ENCODE measurements around the gene BCL11A. TPM values are rescaled to one million over a fixed set of nuclear protein-coding genes. Genes with fewer than 3 reads are reported as not detected.

BCL11A gene
- total RNA-seq, 1 experiment from 2014 or later: 1.3 TPM

DNA sequence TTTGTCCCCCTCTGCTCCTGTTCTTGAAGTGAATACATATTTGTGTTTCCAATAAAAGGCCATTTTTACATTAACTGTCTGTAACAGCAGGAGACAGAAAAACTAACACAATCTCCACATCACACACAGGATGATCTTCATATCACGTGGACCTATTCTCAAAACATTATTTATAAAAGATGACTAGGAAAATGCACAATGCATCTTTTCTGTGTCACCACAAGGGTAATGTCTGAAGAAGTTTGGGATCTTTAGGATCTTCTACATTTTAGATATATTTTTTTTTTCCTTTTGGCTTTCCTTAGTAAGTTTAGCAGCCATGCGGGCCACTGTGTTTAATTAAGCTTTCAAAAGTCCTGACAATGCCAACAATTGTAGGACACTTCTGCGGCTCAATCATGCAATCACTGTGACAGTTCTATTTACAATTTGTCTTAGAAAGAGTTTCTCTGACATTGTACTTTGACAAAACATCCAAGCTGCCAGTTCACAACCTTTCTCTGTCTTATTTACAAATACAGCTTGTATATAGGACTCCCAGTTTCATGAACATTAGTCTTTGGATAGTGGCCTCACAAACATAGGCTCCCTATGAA lies 12.3 kb downstream of the BCL11A start:
- BruUV-seq (replicated peaks): no TSS peak
- Histone ChIP-seq H3K27me3 (replicated peaks; ENCODE audit: insufficient read depth, low read depth, low read length, poor library complexity) (peaks cover 91% of the 10 kb centered on the region), H3K27ac (ENCODE audit: low read depth, low read length, poor library complexity, severe bottlenecking) (no peak overlapping the region), H3K9me3 (ENCODE audit: low read depth, low read length, poor library complexity, severe bottlenecking) (no peaks in the 10 kb centered on the region), H3K36me3 (ENCODE audit: insufficient read depth, low read length, poor library complexity, severe bottlenecking) (no peaks in the 10 kb centered on the region), H3K4me3 (ENCODE audit: low read depth, low read length, poor library complexity, severe bottlenecking) (no peak overlapping the region), H3K4me1 (ENCODE audit: insufficient read depth, low read length, poor library complexity, severe bottlenecking) (no peaks in the 10 kb centered on the region)
- TF ChIP-seq CTCF (conservative IDR thresholded peaks at IDR 0.05; ENCODE audit: low read depth, low read length) (no peak), EZH2 (IDR thresholded peaks at IDR 0.05; ENCODE audit: borderline replicate concordance, low read depth, low read length, poor library complexity, severe bottlenecking) (no peak)
- CTCF ChIA-PET: no interaction called here
- intact Hi-C loops (cut with micrococcal nuclease; ENCODE audit: unreplicated experiment): no loop called here
- POLR2A ChIA-PET (ENCODE audit: low non-redundant PET): interaction anchor here (0.7 kb wide), 1 partner anchor 825 kb away, joined by 3 read pairs; no protein-coding TSS in a partner anchor
- DNase-seq (ENCODE audit: low spot score): no peak

DNA sequence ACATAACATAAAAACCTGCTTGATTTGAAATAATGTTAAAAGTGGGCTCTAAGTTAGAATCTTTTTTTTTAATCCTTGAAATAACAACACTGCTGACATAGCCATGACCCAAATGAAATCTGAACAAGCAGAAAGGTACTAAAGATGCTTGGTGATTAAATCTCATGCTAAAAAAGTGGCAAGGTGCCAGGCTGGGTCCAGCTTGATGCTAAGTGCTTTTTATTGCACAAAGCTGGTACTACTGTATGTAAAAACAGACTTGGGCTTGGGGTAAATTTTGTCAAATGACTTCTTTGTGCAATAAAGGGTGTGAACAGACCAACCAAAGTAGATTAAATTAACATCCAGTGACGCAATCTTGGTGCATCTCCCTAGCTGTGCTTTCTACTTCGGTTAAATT lies 13.4 kb downstream of the BCL11A start:
- BruUV-seq (replicated peaks): no TSS peak
- POLR2A ChIA-PET (ENCODE audit: low non-redundant PET): no interaction called here
- H3K36me3 ChIP-seq (ENCODE audit: insufficient read depth, low read length, poor library complexity, severe bottlenecking): no peaks in the 10 kb centered on the region

GRCh38 chr2:60539140-60539539 lies 14.3 kb downstream of the BCL11A start:
- Histone ChIP-seq H3K4me1 (ENCODE audit: insufficient read depth, low read length, poor library complexity, severe bottlenecking) (no peaks in the 10 kb centered on the region), H3K36me3 (ENCODE audit: insufficient read depth, low read length, poor library complexity, severe bottlenecking) (no peaks in the 10 kb centered on the region), H3K4me3 (ENCODE audit: low read depth, low read length, poor library complexity, severe bottlenecking) (no peak overlapping the region), H3K9me3 (ENCODE audit: low read depth, low read length, poor library complexity, severe bottlenecking) (no peaks in the 10 kb centered on the region), H3K27me3 (replicated peaks; ENCODE audit: insufficient read depth, low read depth, low read length, poor library complexity) (peaks cover 92% of the 10 kb centered on the region), H3K27ac (ENCODE audit: low read depth, low read length, poor library complexity, severe bottlenecking) (no peak overlapping the region)
- DNase-seq (ENCODE audit: low spot score): no peak
- POLR2A ChIA-PET (ENCODE audit: low non-redundant PET): no interaction called here
- TF ChIP-seq EZH2 (IDR thresholded peaks at IDR 0.05; ENCODE audit: borderline replicate concordance, low read depth, low read length, poor library complexity, severe bottlenecking): no peak
- TF ChIP-seq CTCF (conservative IDR thresholded peaks at IDR 0.05; ENCODE audit: low read depth, low read length): no peak
- BruUV-seq (replicated peaks): no TSS peak
- intact Hi-C loops (cut with micrococcal nuclease; ENCODE audit: unreplicated experiment): no loop called here
- CTCF ChIA-PET: interaction anchor here (0.9 kb wide), 1 partner anchor 11 kb away, joined by 3 read pairs; no protein-coding TSS in a partner anchor

More for the DNA sequence above, 13.4 kb downstream of the BCL11A start:
- H3K27me3 ChIP-seq (replicated peaks; ENCODE audit: insufficient read depth, low read depth, low read length, poor library complexity): peaks cover 91% of the 10 kb centered on the region
- TF ChIP-seq EZH2 (IDR thresholded peaks at IDR 0.05; ENCODE audit: borderline replicate concordance, low read depth, low read length, poor library complexity, severe bottlenecking): no peak
- TF ChIP-seq CTCF (conservative IDR thresholded peaks at IDR 0.05; ENCODE audit: low read depth, low read length): no peak
- H3K4me1 ChIP-seq (ENCODE audit: insufficient read depth, low read length, poor library complexity, severe bottlenecking): no peaks in the 10 kb centered on the region
- H3K27ac ChIP-seq (ENCODE audit: low read depth, low read length, poor library complexity, severe bottlenecking): no peak overlapping the region
- CTCF ChIA-PET: interaction anchor here (0.9 kb wide), 1 partner anchor 10 kb away, joined by 3 read pairs; no protein-coding TSS in a partner anchor
- H3K9me3 ChIP-seq (ENCODE audit: low read depth, low read length, poor library complexity, severe bottlenecking): no peaks in the 10 kb centered on the region
- intact Hi-C loops (cut with micrococcal nuclease; ENCODE audit: unreplicated experiment): no loop called here
- no peak overlapping the region for H3K4me3 ChIP-seq (ENCODE audit: low read depth, low read length, poor library complexity, severe bottlenecking)
- DNase-seq (ENCODE audit: low spot score): no peak

Data from A673 (cell line).